B cell (primary cell): ENCODE measurements around the gene PPL.

Experiments
- EZH2 ChIP-seq: IDR thresholded peaks from 2 replicates; pipeline ENCODE4 v1.6.1; 2012; ENCODE audit warnings: borderline replicate concordance, low read depth, mild to moderate bottlenecking, moderate library complexity, low read length; ENCODE audit not compliant: insufficient read depth, poor library complexity, severe bottlenecking
- TF ChIP-seq, protein P1 (sequence below): fragments of 200-600 bp; IDR thresholded peaks from one replicate; pipeline ENCODE4 v1.8.0; 2022; ENCODE audit warnings: antibody characterized with exemption, mild to moderate bottlenecking

DNA sequence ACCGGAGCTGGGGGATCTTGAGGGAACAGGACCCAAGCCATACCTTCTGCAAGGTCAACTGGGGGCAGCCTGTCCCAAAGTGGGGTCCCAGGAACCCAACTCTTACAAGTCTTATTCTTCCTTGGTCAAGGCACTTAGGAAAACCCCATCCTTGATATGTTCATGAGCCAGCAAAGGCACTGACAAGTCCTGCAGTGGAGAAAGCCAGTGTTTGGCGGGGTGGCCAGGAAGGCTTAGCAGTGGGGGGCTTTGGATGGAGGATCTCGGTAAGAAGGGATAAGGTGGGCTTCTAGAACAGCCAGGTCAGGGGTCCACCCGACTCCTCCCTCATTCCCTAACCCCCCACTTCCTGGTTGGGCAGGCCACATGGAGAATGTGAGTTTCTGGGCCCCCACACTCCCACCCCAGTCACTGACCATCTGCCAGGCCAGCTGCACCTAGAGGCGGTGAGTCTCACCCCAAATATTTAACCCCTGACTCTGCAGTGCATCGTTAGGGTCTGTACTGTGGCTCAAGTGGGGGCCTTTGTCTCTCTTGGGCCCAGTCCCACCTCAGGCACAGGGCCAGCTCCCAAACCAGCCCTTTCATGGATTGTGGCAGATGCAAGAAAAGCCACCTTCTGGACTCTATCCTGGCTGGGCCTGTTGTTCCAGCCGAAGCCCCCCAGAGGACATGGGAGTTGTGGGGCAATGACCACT, 22.3 kb downstream of the PPL start:
- TF ChIP-seq EZH2 = no peak
- TF ChIP-seq, protein P1, sequence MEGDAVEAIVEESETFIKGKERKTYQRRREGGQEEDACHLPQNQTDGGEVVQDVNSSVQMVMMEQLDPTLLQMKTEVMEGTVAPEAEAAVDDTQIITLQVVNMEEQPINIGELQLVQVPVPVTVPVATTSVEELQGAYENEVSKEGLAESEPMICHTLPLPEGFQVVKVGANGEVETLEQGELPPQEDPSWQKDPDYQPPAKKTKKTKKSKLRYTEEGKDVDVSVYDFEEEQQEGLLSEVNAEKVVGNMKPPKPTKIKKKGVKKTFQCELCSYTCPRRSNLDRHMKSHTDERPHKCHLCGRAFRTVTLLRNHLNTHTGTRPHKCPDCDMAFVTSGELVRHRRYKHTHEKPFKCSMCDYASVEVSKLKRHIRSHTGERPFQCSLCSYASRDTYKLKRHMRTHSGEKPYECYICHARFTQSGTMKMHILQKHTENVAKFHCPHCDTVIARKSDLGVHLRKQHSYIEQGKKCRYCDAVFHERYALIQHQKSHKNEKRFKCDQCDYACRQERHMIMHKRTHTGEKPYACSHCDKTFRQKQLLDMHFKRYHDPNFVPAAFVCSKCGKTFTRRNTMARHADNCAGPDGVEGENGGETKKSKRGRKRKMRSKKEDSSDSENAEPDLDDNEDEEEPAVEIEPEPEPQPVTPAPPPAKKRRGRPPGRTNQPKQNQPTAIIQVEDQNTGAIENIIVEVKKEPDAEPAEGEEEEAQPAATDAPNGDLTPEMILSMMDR = no peak
